K562 (cell line): ENCODE results near the gene GGPS1. TPM values are rescaled to one million over a fixed set of nuclear protein-coding genes. Genes with fewer than 3 reads are reported as not detected.
A peak's percentile ranks its signal among the peaks of the same experiment; 100 is the strongest.

Experiments
- ATF4 ChIP-seq: fragments of 450-650 bp; formaldehyde crosslinking; IDR thresholded peaks from 2 replicates; pipeline ENCODE4 v1.4.0; 2022; ENCODE audit warnings: mild to moderate bottlenecking, moderate library complexity
- CREB5 ChIP-seq: fragments of 250-450 bp; sonication (Bioruptor Pico); IDR thresholded peaks from 2 replicates; pipeline ENCODE4 v1.5.0; 2020; ENCODE audit warnings: mild to moderate bottlenecking
- EHMT2 ChIP-seq: fragments of 450-650 bp; IDR thresholded peaks from 2 replicates; pipeline ENCODE4 v1.6.1; 2018; ENCODE audit warnings: antibody characterized with exemption
- GTF2A2 ChIP-seq: IDR thresholded peaks from 2 replicates; pipeline ENCODE4 v1.6.1; 2016; ENCODE audit warnings: mild to moderate bottlenecking, missing genetic modification characterization, missing compliant biosample characterization
- HDAC6 ChIP-seq: IDR thresholded peaks from 2 replicates; pipeline ENCODE4 v1.6.1; 2012; ENCODE audit warnings: low read depth, mild to moderate bottlenecking, control low read depth, inconsistent platforms, low read length, moderate library complexity
- HNRNPL ChIP-seq: fragments of 200-400 bp; formaldehyde crosslinking; IDR thresholded peaks from 2 replicates; pipeline ENCODE4 v1.6.1; 2017; ENCODE audit warnings: low read depth, mild to moderate bottlenecking, low read length
- ILF3 ChIP-seq: fragments of 450-650 bp; IDR thresholded peaks from 2 replicates; pipeline ENCODE4 v1.6.1; 2018; ENCODE audit warnings: antibody characterized with exemption, mild to moderate bottlenecking, moderate library complexity, borderline replicate concordance
- NELFE ChIP-seq: IDR thresholded peaks from 2 replicates; pipeline ENCODE4 v1.6.1; 2011; ENCODE audit warnings: mild to moderate bottlenecking; ENCODE audit not compliant: insufficient read depth, insufficient read length
- RAD21 ChIP-seq, 2 experiments: fragments of 250-450 bp in 1 of 2; fragments of 450-650 bp in 1 of 2; sonication (Bioruptor Pico) in 1 of 2; formaldehyde crosslinking in 1 of 2; IDR thresholded peaks in 1 of 2; conservative IDR thresholded peaks in 1 of 2; 2 replicates each; pipeline versions ENCODE4 v1.4.0 to v1.8.0; 2020 to 2022; ENCODE audit warnings: mild to moderate bottlenecking in 2 of 2, moderate library complexity in 1 of 2
- ZEB2 ChIP-seq: fragments of 450-650 bp; IDR thresholded peaks from 2 replicates; pipeline ENCODE4 v1.6.1; 2016
- ZNF445 ChIP-seq: fragments of 250-450 bp; sonication (Bioruptor Pico); IDR thresholded peaks from 2 replicates; pipeline ENCODE4 v1.4.0; 2020; ENCODE audit warnings: low read depth, mild to moderate bottlenecking, moderate library complexity
- ZNF780A ChIP-seq: fragments of 250-450 bp; sonication (Bioruptor Pico); IDR thresholded peaks from 2 replicates; pipeline ENCODE4 v1.5.0; 2021; ENCODE audit warnings: mild to moderate bottlenecking
- polyA plus RNA-seq, 8 experiments: library from polyadenylated mRNA; depleted of rRNA in 4 of 8; stranded (reverse) in 5 of 8; unstranded in 3 of 8; fragments of >200 nt; fragmentation: Nextera tagmentation in 2 of 8; fragmentation: Illumina TruSeq in 1 of 8; extraction: Ambion mirVana in 2 of 8; extraction: Trizol in 1 of 8; gene quantifications; 2 replicates each; pipeline versions ENCODE4 v1.2.1 to v1.2.3, GENCODE V29; 2011 to 2014; ENCODE audit warnings: inconsistent platforms in 1 of 8, missing spikeins in 1 of 8
- total RNA-seq, 7 experiments: library from RNA; depleted of rRNA in 6 of 7; stranded (reverse); fragments of >200 nt in 6 of 7; fragmentation: Illumina TruSeq in 2 of 7; extraction: Trizol in 2 of 7; gene quantifications; 2 replicates each; pipeline versions ENCODE4 v1.2.1 to v1.2.3, GENCODE V29; 2011 to 2021; ENCODE audit warnings: low replicate concordance in 1 of 7
- TF ChIP-seq, protein P1 (sequence below): sonication (generic); IDR thresholded peaks from 2 replicates; pipeline ENCODE4 v1.6.1; 2016
- TF ChIP-seq, protein P2 (sequence below), 2 experiments: fragments of 200-800 bp in 1 of 2; sonication (Bioruptor generic) in 1 of 2; sonication (generic) in 1 of 2; formaldehyde crosslinking in 1 of 2; IDR thresholded peaks in 1 of 2; conservative IDR thresholded peaks in 1 of 2; 2 replicates each; pipeline versions ENCODE4 v1.5.0 to v1.6.1; 2016 to 2020; ENCODE audit warnings: missing compliant biosample characterization in 1 of 2, missing genetic modification characterization in 1 of 2, missing genetic modification reagents in 1 of 2
- TF ChIP-seq, protein P3 (sequence below): fragments of 450-650 bp; formaldehyde crosslinking; IDR thresholded peaks from 2 replicates; pipeline ENCODE4 v1.4.0; 2022; ENCODE audit warnings: missing genetic modification characterization
- TF ChIP-seq, protein P4 (sequence below): sonication (generic); formaldehyde crosslinking; IDR thresholded peaks from 2 replicates; pipeline ENCODE4 v1.8.1; 2022; ENCODE audit warnings: missing genetic modification reagents
- TF ChIP-seq, protein P5 (sequence below), 2 experiments: fragments of 450-650 bp in 1 of 2; sonication (generic) in 1 of 2; formaldehyde crosslinking; conservative IDR thresholded peaks; 2 replicates each; pipeline versions ENCODE4 v1.4.0 to v1.8.1; 2020 to 2022; ENCODE audit warnings: mild to moderate bottlenecking in 1 of 2, missing genetic modification reagents in 1 of 2

The GGPS1 gene
- total and polyA plus RNA-seq, 9 of the 15 experiments (the other 6 are each of a cell fraction or from before 2014, with no cell fraction given) = 18.8 to 104 (median 56.3) TPM

GRCh38 chr1:235367000-235367908, 38.9 kb downstream of the GGPS1 start, which contains the start of gene TBCE (continued):
- TF ChIP-seq, protein P1, sequence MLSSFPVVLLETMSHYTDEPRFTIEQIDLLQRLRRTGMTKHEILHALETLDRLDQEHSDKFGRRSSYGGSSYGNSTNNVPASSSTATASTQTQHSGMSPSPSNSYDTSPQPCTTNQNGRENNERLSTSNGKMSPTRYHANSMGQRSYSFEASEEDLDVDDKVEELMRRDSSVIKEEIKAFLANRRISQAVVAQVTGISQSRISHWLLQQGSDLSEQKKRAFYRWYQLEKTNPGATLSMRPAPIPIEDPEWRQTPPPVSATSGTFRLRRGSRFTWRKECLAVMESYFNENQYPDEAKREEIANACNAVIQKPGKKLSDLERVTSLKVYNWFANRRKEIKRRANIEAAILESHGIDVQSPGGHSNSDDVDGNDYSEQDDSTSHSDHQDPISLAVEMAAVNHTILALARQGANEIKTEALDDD = peak; percentile 62
- TF ChIP-seq ZNF445 (CRISPR knock-in tag) (no peak), ZNF780A (CRISPR knock-in tag) (no peak), CREB5 (CRISPR knock-in tag) (no peak), NELFE (no peak), HNRNPL (no peak), ZEB2 (peak; percentile 91), ILF3 (no peak), GTF2A2 (no peak), EHMT2 (no peak), ATF4 (CRISPR knock-in tag) (no peak), HDAC6 (no peak), RAD21 (CRISPR knock-in tag; conservative IDR thresholded peaks at IDR 0.05 in 1 of 2, IDR thresholded peaks at IDR 0.05 in 1 of 2) (no peak; a peak in 1 of 4 replicates)
- TF ChIP-seq, protein P2, sequence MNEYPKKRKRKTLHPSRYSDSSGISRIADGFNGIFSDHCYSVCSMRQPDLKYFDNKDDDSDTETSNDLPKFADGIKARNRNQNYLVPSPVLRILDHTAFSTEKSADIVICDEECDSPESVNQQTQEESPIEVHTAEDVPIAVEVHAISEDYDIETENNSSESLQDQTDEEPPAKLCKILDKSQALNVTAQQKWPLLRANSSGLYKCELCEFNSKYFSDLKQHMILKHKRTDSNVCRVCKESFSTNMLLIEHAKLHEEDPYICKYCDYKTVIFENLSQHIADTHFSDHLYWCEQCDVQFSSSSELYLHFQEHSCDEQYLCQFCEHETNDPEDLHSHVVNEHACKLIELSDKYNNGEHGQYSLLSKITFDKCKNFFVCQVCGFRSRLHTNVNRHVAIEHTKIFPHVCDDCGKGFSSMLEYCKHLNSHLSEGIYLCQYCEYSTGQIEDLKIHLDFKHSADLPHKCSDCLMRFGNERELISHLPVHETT (CRISPR knock-in tag; conservative IDR thresholded peaks at IDR 0.05 in 1 of 2, IDR thresholded peaks at IDR 0.05 in 1 of 2) = no peak
- TF ChIP-seq, protein P3, sequence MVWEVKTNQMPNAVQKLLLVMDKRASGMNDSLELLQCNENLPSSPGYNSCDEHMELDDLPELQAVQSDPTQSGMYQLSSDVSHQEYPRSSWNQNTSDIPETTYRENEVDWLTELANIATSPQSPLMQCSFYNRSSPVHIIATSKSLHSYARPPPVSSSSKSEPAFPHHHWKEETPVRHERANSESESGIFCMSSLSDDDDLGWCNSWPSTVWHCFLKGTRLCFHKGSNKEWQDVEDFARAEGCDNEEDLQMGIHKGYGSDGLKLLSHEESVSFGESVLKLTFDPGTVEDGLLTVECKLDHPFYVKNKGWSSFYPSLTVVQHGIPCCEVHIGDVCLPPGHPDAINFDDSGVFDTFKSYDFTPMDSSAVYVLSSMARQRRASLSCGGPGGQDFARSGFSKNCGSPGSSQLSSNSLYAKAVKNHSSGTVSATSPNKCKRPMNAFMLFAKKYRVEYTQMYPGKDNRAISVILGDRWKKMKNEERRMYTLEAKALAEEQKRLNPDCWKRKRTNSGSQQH (CRISPR knock-in tag) = no peak
- TF ChIP-seq, protein P4, sequence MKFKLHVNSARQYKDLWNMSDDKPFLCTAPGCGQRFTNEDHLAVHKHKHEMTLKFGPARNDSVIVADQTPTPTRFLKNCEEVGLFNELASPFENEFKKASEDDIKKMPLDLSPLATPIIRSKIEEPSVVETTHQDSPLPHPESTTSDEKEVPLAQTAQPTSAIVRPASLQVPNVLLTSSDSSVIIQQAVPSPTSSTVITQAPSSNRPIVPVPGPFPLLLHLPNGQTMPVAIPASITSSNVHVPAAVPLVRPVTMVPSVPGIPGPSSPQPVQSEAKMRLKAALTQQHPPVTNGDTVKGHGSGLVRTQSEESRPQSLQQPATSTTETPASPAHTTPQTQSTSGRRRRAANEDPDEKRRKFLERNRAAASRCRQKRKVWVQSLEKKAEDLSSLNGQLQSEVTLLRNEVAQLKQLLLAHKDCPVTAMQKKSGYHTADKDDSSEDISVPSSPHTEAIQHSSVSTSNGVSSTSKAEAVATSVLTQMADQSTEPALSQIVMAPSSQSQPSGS = no peak
- TF ChIP-seq, protein P5, sequence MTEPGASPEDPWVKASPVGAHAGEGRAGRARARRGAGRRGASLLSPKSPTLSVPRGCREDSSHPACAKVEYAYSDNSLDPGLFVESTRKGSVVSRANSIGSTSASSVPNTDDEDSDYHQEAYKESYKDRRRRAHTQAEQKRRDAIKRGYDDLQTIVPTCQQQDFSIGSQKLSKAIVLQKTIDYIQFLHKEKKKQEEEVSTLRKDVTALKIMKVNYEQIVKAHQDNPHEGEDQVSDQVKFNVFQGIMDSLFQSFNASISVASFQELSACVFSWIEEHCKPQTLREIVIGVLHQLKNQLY (CRISPR knock-in tag; conservative IDR thresholded peaks at IDR 0.05) = no peak
